Inferior parietal cortex (tissue), 1 donor: ENCODE measurements around the gene GET4.
"Not testable (repeated sequence)": the region's sequence is repeated elsewhere in the genome, so short reads cannot be mapped to it uniquely, and the experiment has no call there.

Source experiments
- DNase-seq: peaks from one replicate; pipeline ENCODE4 v3.0.0-alpha.2; 2016; ENCODE audit errors: extremely low spot score

Gene GET4

GRCh38 chr7:869348-869747, 7.0 kb upstream of the GET4 start:
- no peak for DNase-seq

DNA sequence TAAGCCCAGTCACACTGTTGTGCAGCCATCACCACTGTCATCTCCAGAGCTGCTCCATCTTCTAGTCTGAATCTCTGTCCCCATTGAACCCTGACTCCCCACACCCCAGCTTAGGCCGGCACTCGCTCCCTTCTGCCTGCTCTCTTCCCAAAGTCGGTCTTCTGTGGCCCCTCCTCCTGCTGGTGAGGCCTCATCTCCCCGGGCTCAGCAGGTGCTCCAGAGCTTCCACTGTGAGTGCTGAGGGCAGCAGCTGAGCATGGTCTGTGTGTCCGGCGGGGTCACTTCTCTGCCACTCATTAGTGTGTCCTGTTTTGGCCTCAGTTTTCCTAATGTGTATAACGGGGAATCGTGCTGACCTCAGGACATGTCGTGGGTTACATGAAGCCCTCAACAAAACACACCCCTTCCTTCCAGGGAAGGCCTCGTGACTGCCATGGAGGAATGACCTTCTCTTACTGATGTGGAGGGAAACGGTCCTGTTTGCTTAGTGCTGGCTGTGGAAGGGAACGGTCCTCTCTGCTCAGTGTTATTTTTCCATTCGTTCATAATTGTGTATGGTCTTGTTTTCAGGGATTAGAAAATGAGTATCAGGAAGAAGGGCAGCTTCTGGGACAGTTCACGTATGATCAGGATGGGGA, 4.3 kb upstream of the GET4 start:
- no peak for DNase-seq

GRCh38 chr7:872685-873084, 3.7 kb upstream of the GET4 start:
- DNase-seq: not testable (repeated sequence)

DNA sequence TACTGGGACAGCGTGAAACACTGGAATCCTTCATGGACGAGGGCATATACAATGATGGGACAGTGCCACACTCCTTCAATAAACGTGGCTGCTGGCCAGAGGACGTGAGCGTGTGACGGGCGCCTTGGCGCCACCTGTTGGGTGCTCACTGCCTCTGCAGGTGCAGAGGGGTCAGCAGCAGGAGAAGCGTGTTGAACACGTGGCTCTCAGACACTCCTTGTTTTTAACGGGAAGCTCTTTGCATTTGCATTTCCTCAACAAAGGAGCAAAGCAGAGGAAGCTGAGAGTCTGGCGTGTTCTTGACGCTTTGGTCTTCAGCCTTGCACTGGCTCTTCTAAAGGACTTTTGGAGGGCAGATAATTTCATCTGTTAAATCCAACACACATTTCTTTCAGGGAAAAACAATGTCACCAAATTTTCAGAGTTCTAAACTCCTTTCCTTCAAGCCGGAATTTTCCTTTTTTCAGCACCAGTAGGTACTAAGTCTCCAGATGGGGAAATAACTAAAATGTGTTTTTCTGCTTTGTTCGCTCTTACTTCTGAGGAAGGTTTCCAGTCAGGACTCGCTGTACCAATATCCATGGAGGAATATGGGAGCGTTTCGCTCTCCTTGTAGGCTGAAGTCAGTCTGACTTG, 2.9 kb upstream of the GET4 start:
- peak; percentile 88 for DNase-seq

GRCh38 chr7:874031-874749, 2.2 kb upstream of the GET4 start:
- no peak for DNase-seq

DNA sequence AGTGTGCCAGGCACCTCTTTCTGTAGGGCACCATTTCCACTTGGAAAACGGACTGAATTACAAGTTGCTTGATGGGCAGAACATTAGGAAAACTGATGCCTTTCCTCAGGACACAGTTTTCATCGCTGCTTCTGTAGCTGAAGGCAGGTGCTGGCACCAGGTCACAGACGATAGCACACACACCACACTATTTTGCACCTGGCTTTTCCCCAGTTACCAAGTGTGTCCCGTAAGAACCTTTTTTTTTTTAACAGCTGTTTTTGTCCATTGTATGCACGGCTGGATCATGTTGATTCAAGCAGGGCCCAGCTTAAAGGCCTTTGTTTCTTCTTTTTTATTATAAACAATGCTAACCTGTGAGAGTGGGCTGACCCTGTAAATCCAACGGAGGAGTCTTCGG, 1.3 kb upstream of the GET4 start:
- no peak for DNase-seq

GRCh38 chr7:875476-876076, 778 bp upstream of the GET4 start:
- DNase-seq: no peak

- DNase-seq: no peak
Observed at GRCh38 chr7:876972-877311, 588 bp downstream of the GET4 start.

GRCh38 chr7:877312-878232, 1.2 kb downstream of the GET4 start:
- DNase-seq: no peak

- DNase-seq: no peak
Observed at GRCh38 chr7:879093-879492, 2.7 kb downstream of the GET4 start.

DNA sequence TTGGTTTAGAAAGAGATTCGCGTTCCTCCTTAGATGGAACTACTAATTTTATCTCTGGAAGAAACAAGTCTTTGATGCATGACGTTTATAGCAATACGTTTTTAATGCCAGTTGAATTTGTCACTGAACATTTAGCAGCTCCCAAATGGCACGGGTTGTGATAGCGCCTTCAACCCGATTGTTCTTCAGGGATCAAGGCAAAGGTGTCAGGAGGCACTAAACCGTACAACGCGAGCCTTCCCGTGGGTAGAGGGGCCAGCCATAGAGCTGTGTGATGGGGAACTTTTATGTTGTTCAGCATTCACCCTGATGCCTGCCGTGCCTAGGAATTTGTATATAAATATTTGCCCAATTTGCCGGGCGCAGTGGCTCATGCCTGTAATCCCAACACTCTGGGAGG, 3.4 kb downstream of the GET4 start:
- no peak for DNase-seq

GRCh38 chr7:880450-880849, 4.1 kb downstream of the GET4 start:
- no peak for DNase-seq

- DNase-seq: no peak
Observed at GRCh38 chr7:881441-882234, 5.3 kb downstream of the GET4 start.

GRCh38 chr7:882336-883035, 6.1 kb downstream of the GET4 start:
- DNase-seq: no peak

GRCh38 chr7:883055-884021, 7.0 kb downstream of the GET4 start:
- DNase-seq: no peak

DNA sequence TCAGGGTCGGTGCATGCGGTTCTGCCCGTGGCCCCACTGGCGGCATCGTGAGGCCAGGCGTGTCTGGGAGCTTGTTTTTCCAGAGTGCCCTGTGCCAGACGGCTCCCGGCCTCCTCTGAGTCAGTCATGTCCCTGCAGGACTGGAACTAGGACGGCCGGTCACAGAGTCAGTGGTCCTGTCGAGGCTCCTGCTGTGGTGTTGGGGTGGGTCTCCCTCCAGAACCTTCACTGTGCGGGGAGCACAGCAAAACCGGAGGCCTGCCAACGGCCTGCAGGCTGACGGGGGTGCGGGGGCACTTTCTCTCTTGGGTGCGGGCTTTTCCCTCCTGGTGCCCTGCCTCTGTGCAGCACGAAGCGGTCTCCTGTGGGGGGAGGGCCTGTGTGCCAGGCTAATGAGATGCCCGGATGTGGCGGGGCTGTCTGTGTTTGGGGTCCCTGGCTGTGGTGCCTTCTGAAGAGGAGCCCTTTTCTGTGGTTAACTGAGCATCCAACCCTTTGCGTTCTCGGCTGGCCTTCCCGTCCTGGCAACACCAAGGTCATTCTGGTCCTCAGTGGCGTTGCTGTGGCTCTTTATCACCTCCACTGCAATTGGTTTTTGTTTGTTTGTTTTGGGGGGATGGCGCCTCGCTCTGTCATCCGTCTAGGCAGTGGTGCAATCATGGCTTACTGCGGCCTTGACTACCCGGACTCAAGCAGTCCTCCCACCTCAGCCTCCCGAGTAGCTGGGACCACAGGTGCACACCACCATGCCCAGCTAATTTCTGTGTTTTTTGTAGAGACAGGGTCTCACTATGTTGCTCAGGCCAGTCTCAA, 8.0 kb downstream of the GET4 start:
- DNase-seq: no peak

GRCh38 chr7:885261-885892, 9.0 kb downstream of the GET4 start:
- DNase-seq: no peak
